M059J (cell line): Measurements from ENCODE around the gene CRYBA1. TPM values are rescaled to one million over a fixed set of nuclear protein-coding genes. Genes with fewer than 3 reads are reported as not detected.
A peak's percentile ranks its signal among the peaks of the same experiment; 100 is the strongest.
"Not testable (repeated sequence)": the region's sequence is repeated elsewhere in the genome, so short reads cannot be mapped to it uniquely, and the experiment has no call there.

ENCODE experiments used
- DNase-seq: peaks from one replicate; pipeline ENCODE4 v3.0.0-alpha.2; 2012; ENCODE audit warnings: low read depth
- total RNA-seq: library from RNA; depleted of rRNA; stranded (reverse); fragments of >200 nt; shearing (Covaris generic); gene quantifications from 2 replicates; pipeline ENCODE4 v1.2.3, GENCODE V29; 2014

Gene CRYBA1
- total RNA-seq, 1 experiment from 2014 or later, result not detected

DNA sequence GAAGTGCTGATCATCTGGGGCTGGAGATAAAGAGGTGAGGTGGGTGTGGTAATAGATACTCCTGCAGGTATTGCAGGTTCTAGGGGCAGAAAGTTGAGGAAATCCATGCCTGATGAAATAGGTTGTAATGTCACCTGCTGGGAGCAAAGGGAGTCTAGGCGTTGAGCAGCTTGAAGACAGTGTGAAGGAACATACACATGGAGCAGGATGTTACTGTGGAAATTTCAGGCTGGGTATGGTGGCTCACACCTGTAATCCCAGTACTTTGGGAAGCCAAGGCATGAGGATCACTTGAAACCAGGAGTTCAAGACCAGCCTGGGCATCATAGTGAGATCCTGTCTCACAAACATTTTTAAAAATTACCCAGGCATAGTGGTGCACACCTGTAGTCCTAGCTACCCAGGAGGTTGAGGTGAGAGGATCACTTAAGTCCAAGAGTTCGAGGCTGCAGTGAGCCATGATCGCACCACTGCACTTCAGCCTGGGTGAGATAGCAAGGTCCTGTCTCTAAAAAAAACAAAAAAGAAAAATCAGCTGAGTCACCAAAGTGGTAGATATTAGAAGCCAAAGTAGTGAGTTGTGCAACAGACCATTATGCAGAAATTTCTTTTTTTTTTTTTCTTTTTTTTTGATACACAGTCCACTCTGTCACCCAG, 9.1 kb upstream of the CRYBA1 start:
- DNase-seq, result peak; percentile 68

DNA sequence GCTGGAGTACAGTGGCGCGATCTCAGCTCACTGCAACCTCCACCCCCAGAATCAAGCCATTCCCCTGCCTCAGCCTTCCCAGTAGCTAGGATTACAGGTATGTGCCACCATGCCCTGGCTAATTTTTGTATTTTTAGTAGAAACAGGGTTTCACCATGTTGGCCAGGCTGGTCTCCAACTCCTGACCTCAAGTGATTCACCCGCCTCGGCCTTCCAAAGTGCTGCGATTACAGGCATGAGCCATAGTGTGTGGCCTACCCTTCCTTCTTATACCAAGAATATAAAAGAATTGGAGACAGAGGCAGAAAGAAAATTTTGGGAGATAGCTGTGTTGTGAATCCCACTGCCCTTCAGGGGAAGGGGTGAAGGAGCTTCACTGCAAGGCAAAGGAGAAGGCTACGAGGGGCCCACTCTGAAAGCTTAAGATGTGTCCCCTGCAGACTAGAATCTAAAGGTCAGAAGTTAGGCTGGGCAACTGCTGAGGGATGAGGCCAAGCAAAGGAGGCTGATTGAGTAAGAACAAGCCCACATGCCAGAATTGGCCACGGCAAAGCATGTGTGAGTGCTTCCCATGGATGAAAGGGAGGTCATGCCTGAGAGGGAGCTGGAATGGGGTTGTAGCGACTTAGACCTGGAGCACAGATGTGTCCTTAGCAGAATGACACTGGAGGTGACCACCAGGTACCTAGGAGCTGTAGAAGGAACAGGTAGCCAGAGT, 8.4 kb upstream of the CRYBA1 start:
- peak; percentile 61 for DNase-seq

DNA sequence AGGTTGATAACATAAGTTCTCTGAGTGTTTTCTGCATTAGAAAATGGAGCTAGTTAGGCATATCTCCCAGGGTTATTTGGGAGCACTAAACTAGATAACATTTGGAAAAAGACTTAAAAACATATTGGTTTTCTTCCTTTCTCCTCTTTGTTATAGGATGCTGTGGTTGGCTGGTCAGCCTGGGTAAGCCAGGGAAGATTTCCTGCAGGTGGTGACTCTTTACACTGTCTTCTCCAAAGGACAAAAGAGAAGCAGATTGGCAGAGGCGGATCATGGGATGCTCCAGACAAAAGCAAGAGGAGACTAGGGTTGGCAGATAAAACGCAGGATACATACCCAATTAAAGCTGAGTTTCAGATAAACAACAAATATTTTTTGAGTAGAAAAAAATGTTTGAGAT, 6.2 kb upstream of the CRYBA1 start:
- peak; percentile 38 for DNase-seq

DNA sequence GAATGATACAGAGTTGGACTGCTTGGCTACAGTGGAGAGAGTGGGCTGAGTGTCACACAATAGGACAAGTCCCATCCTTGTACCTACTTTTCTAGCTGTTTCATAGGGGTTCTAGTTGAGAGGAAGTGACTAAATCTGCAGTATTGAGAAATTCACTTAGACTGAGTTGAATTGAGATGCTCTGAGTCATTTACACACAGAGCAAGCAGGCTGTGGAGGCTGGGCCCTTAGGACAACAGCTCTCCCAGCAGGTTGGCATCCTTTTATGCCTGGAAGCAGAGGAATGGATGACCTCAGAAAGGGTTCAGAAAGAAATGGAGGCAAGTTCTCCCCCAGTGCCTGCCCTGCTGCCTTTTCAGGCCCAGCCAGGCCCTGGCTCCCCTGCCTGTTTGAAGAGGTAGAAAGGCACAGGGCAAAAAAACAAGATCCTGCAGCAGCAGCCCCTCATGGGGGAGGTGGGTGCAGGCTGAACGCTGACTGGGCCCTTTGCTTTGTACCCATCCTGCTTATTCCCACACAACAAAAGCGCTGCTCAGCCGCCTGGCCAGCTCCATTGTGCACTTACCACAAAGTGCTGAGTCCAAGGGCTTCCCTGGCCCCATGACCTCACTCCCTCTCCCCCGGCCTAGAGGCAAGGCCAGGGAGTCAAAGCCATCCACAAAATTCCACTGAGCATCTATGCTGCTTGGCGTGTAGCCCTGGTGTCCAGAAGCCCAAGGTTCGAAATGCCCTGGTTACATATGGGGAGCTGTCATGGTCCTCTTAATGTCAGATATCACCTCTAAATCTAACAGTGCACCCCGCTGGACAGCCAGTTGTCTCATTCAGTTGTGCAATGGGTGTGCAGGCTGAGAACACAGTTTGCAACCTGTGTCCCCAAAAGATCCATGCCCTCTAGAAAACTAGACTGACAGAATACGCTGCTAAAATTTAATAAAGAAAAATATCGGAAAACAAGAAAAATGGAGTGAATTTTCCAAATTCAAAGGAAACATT, 5.4 kb upstream of the CRYBA1 start:
- DNase-seq, result peak; percentile 98

DNA sequence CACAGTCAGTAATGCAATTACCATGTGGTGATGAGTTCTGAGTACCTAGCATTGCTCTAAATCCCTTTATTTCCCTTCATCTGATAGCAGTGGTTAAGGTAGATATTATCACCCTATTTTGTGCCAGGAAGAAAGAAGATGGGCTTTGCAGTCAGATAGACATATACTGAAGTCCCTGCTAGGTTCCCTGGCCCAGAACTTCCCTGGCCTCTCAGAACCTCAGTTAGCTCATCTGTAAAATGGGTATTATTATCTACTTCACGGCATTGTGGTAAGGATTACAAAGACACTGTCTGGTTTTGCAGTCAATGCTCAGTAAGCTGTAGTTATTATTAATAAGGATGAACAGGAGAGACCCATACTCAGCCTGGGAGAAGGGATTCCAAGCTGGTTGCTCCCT, 4.6 kb upstream of the CRYBA1 start:
- DNase-seq, result no peak

DNA sequence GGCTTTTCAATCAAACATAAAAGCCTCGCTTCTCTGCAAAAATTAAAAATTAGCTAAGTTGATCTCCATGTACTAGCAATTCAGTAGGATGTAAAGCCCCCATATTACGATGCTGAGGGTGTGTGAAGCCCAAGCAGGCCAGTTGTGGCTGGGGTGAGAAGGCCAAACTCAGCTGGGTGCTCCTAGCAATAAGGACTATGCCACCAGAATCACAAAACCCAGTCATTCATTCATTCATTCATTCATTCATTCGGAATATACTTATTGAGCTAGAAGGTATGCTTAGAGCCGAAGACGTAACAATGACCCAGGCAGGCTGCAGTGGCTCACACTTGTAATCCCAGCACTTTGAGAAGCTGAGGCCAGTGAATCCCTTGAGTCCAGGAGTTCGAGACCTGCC, 3.9 kb upstream of the CRYBA1 start:
- no peak for DNase-seq

DNA sequence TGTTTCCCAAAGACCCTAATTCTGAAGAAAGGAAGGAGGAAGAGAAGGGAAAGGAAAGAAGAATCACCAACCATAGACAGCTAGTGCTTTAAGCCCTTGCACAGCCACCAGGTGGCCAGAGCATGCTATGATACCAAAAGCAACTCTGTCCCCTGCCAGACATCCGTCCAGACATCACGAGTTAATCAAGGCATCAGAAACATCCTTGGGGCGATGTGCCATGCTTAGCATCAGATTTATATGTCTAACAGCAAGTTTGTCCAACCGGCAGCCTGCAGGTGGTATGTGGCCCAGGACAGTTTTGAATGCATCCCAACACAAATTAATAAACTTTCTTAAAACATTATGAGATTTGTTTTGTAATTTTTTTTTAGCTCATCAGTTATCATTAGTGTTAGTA, 2.9 kb upstream of the CRYBA1 start:
- DNase-seq, result peak; percentile 39

DNA sequence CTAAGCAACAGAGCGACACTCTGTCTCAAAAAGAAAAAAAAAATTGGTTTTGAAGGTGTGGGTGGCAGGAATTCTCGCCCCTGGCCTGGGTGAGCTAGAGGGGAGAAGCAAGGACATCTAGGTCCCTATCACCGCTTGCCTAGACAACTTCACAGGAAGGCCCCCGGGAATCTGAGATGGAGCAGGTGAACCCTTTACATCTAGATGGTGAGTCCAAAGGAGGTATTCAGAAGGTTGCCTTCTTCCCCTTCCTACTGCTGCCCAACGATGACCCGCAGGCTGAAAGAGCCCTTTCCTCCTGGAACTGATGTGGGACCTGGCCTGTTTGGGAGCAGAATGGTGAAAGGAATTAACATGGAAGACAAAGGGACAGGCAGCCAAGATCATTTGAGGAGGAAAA, 1.3 kb upstream of the CRYBA1 start:
- DNase-seq, result no peak

DNA sequence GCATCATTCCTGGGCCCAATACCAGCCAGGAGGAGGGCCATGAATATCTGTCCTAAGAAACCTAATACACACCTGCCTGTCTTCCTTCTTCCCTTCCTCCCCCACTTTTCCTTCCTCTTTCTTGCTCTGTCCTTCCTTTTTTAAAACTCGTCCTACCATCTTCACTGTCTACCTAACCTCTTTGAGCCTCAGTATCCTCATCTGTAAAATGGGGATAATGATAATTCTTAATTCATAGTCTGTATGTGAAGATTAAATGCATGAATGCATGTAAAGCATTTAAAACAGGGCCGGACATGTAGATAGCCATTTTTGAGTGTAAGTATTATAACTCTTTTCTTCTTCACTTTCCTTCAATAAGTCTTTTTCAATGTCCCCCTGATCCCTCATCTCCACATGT, 560 bp downstream of the CRYBA1 start:
- DNase-seq, result no peak

DNA sequence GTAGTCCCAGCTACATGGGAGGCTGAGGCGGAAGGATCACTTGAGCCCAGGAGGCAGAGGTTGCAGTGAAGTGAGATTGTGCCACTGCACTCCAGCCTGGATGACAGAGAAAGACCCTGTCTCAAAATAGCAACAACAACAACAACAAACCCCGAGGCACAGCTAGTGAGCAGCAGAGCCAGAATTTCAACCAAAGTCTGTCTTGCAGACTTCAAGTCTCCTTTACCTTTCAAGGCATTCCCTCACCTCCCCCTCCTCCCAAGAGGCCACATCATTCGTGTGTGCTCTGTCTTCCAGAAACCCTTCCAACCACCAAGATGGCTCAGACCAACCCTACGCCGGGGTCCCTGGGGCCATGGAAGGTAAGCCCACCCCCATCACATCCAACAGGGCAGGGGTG, 2.2 kb downstream of the CRYBA1 start:
- no peak for DNase-seq

DNA sequence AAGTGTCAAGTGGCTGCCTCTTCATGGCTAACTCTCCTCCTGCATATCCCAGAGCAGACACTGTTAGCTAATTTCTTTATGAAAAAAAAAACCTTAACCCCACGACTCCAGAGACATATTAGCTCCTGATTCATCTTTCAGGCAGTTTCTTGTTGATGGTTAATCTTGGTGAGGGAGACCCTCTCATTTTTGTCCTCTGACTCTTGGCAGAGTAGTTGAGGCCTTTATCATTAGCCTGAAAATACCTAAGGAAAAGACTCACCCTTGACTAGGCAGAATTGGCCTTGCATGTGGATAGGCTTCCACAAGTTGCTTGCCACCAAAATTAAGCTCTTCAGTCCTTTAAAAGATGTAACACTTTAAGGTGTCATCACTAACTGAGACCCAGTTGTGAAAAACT, 4.0 kb downstream of the CRYBA1 start:
- peak; percentile 53 for DNase-seq

DNA sequence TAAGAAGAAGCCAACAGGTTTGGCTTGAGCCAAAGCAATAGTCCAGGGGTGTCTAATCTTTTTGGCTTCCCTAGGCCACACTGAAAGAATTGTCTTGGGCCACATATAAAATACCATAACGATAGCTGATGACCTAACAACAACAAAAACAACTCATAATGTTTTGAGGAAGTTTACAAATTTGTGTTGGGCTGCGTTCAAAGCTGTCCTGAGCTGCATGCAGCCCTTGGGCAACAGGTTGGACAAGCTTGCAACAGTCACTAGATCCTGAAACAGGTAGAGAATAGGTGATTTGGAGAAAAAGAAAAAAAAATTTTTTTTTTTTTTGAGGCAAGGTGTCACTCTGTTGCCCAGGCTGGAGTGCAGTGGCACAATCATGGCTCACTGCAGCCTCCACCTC, 4.5 kb downstream of the CRYBA1 start:
- peak; percentile 15 for DNase-seq

DNA sequence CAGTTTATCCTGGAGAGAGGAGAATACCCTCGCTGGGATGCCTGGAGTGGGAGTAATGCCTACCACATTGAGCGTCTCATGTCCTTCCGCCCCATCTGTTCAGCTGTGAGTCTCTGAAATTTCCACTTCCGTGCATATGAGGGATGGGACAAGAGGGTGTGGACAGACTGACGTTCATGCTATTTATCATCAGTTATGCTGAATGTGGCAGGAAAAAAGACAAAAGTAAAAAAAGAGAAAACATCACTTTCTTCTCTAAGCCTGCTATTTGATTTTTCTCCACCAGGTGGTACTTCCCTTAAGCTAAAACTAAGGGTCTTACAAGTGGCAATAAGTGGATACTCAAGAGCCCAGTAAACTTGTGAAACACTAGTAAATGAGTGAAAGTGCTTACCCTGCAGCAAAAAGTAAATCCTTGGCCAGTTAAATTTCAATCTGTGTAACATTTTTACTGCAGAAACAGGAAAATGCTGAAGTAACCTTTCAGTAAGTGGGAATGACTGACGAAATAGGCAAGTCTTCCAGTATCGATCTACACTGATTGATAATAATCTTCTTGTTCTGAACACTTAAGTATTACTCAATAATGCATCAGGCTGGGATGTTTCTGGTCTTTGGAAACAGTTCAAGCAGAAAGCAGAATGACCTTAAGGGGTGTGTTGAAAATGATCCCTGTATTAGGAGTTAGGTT, 5.6 kb downstream of the CRYBA1 start:
- peak; percentile 36 for DNase-seq

DNA sequence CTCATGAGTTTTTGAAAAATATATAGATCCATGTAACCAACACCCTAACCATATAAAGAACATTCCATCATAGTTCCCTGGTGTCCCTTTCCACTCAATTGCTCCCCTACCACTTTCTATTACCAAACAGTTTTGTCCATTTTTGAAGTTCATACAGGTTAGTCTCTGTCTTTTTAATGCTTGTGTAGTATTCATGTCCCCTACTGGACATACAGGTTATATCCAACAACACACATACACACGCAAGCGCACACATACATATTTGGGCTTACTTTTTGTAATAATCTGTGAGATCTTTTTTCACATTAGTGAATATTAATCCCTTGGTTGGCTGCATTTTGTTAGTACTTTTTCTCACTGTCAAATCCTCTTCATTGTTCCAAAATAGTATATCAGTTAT, 6.4 kb downstream of the CRYBA1 start:
- DNase-seq, result no peak

DNA sequence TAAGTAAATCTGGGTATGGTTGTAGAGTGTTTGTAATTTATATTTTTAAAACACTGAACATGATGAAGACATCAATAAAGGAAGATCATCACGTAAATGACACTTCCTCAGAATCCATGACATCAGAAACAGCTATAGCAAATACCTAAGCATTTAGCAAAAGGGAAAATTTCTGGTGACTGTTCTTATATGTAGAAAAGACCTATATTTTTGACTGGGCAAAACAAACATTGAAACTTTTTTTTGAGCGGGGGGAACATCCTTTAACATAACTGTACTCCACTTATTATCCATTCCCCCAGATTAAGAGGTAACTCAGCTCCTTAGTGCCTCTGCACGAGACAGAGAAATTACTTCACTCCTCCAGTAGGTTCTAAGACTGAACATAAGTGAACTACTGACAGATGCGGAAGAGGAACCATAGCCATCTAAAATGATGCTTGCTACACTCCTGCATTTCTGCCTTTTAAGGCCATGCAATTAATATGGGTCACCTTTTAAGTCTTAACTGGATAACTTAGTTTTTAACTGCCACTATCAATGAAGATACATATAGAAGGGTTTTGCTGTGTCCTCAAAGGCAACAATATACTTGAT, 9.4 kb downstream of the CRYBA1 start:
- DNase-seq, result no peak

DNA sequence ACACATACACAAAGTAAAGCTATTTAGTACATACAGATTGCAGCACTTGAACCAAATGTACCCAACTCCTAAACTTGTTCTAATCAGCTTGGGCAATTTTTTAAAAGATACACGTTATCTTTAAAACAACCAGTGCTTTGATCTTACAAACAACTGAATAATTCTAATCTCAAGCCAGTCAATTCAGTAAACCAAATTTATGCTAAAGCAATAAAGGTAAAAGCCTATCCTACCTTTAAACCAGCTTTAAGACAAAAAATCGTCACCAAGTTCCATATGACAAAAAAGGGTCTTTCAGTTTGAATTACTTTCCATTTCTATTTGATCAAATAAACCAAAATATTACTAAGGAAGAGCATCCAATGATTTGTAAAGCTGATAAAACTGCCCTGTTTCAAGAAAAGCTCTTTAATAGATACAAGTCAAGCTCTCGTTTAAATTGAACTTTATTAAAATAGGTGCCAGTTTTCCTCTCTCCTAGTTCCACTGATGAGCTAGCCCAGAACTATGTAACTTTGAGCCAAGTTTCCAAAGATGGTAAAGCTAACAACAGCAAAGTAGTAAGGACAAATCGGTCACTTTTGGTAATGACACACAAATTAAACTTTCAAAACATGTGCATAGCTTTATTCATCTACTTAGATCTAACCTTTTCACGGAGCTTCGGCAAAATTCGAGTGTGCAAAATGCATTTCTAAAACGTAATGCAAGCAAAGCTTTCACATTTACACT, 10.2 kb downstream of the CRYBA1 start:
- peak; percentile 74 for DNase-seq

DNA sequence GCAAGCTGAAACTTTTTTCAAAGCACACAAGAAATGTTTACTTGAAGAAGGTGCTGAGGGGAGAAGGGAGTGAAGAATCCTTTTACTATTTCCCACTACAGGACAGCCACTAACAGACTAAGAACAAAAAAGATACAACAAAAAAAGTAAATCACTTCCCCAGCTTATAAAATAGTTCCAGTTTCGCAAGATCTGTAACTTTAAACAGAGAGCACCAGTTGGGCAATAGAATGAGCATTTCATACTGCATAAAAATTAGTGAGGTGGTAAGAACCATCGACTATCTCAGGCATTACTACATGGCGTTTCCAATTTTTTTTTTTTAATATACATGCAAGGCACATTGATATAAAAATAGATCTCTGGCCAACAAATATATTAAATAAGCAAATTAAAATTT, 11.1 kb downstream of the CRYBA1 start:
- DNase-seq, result no peak

DNA sequence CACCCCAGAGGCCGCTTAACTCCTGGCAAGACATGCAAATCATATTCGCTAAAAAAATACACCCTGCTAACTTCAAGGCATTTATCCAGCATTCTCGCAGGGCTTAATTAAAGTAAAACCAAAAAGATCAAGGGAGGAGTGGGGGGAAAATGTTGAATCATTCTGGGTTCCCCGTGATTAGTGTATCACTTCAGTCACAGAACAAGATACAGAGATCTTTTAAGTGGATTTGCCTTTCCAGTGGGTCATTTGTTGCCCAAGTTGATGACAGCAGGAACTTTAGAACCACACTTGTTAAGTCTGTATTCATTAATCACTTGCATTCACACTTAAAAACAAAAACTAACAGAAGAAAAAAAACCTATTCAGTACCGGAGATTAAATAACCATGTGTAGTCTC, 17.3 kb downstream of the CRYBA1 start:
- no peak for DNase-seq

DNA sequence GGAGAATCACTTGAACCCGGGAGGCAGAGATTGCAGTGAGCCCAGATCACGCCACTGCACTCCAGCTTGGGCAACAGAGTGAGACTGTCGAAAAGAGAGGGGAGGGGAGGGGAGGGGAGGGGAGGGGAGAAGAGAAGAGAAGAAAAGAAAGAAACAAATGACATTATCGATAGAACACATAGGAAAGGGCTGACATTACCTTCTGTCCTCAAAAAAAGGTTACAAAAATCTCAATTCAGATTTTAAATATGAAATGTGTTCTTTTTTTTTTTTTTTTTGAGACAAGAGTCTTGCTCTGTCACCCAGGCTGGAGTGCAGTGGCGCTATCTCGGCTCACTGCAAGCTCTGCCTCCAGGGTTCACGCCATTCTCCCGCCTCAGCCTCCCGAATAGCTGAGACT, 25.3 kb downstream of the CRYBA1 start:
- not testable (repeated sequence) for DNase-seq

DNA sequence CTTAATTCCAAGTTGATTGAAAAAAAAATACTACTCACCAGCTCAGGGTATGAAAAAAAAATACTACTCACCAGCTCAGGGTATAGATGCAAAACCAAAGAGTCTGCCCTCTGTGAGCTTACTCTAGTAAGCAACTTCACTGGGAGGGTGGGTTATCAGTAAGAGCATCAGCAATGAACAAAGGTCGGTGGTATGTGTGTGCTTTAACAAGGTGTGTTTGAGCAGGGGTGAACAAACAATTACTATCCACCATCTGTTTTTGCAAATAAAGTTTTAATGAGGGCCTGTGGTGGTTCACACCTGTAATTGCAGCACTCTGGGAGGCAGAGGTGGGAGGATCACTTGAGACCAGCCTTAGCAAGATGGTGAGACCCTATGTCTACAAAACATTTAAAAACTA, 27.3 kb downstream of the CRYBA1 start:
- no peak for DNase-seq

DNA sequence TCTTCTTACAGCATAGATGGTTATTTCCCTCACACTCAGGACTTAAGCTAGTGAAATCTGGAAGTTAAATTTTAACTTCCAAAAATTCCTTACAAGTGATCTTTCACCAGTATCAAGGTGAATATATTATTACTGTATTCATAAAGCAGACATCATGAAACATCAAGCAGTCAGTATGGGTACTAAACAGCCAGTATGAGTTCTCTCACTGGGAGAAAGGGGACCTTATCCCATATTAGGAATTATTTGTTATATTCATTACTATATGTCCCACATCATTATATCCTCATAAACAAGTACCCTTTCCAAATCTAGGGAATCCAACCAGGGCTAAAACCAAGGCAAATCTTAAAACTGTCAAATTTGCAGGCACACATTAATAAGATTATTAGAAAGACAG, 32.0 kb downstream of the CRYBA1 start:
- DNase-seq, result no peak
